ENCODE data around the gene TRAPPC4.
"Not testable (repeated sequence)": the region's sequence is repeated elsewhere in the genome, so short reads cannot be mapped to it uniquely, and the experiment has no call there.

The TRAPPC4 gene, protein sequence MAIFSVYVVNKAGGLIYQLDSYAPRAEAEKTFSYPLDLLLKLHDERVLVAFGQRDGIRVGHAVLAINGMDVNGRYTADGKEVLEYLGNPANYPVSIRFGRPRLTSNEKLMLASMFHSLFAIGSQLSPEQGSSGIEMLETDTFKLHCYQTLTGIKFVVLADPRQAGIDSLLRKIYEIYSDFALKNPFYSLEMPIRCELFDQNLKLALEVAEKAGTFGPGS
- 29.6 to 33.2 (median 32.9) reads per million in 3 donors for total RNA-seq

- no peaks in the 10 kb centered on the region for H3K9me3 ChIP-seq (ENCODE audit: control insufficient read depth, low read length)
- H3K4me1 ChIP-seq (ENCODE audit: control insufficient read depth, insufficient read depth, low read length, poor library complexity, severe bottlenecking): peaks cover 19% of the 10 kb centered on the region
- peak; percentile 88 to 94 (median 93) for DNase-seq
- peaks cover 50% of the 10 kb centered on the region for H3K36me3 ChIP-seq (ENCODE audit: control insufficient read depth, insufficient read depth, low read length)
- H3K27me3 ChIP-seq (replicated peaks; ENCODE audit: control insufficient read depth, insufficient read depth, low read length, poor library complexity, severe bottlenecking): no peaks in the 10 kb centered on the region
- peak within 1 kb of the TSS; percentile 81 for H3K4me3 ChIP-seq (ENCODE audit: insufficient read depth, low read depth, low read length, poor library complexity, severe bottlenecking)
- peak within 1 kb of the TSS; percentile 95 for H3K27ac ChIP-seq (ENCODE audit: insufficient read depth, low read length, poor library complexity, severe bottlenecking)
Measured at GRCh38 chr11:119018074-119018938, at the start of gene TRAPPC4, which contains the start of gene RPS25. Gene TRAPPC4 (plus strand): TSS chr11:119018766. CDS start chr11:119018796, 30 bp downstream. Gene RPS25 (minus strand): TSS chr11:119018343. CDS start chr11:119018284, 59 bp downstream.

DNA sequence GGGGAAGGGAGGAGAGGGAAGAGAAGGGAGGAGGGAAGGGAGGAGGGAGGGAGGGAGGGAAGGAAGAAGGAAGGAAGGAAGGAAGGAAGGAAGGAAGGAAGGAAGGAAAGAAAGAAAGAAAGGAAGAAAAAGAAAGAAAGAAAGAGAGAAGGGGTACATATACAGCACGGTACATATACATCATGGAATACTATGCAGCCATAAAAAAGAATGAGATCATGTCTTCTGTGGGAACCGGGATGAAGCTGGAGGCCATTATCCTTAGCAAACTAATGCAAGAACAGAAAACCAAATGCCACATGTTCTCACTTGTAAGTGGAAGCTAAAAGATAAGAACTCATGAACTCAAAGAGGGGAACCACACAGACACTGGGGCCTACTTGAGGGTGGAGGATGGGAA lies 49.1 kb upstream of the TRAPPC4 start:
- H3K9me3 ChIP-seq (ENCODE audit: control insufficient read depth, low read length); H3K27me3 ChIP-seq (replicated peaks; ENCODE audit: control insufficient read depth, insufficient read depth, low read length, poor library complexity, severe bottlenecking); H3K4me1 ChIP-seq (ENCODE audit: control insufficient read depth, insufficient read depth, low read length, poor library complexity, severe bottlenecking); H3K27ac ChIP-seq (ENCODE audit: insufficient read depth, low read length, poor library complexity, severe bottlenecking); H3K36me3 ChIP-seq (ENCODE audit: control insufficient read depth, insufficient read depth, low read length); DNase-seq; H3K4me3 ChIP-seq (ENCODE audit: insufficient read depth, low read depth, low read length, poor library complexity, severe bottlenecking): not testable (repeated sequence)

- H3K36me3 ChIP-seq (ENCODE audit: control insufficient read depth, insufficient read depth, low read length): no peaks in the 10 kb centered on the region
- DNase-seq: no peak
- H3K9me3 ChIP-seq (ENCODE audit: control insufficient read depth, low read length): no peaks in the 10 kb centered on the region
- no peaks in the 10 kb centered on the region for H3K27me3 ChIP-seq (replicated peaks; ENCODE audit: control insufficient read depth, insufficient read depth, low read length, poor library complexity, severe bottlenecking)
- no peaks in the 10 kb centered on the region for H3K4me1 ChIP-seq (ENCODE audit: control insufficient read depth, insufficient read depth, low read length, poor library complexity, severe bottlenecking)
- no peak within 1 kb of the TSS for H3K27ac ChIP-seq (ENCODE audit: insufficient read depth, low read length, poor library complexity, severe bottlenecking)
- no peak within 1 kb of the TSS for H3K4me3 ChIP-seq (ENCODE audit: insufficient read depth, low read depth, low read length, poor library complexity, severe bottlenecking)
Measured at GRCh38 chr11:118971646-118972045, 46.9 kb upstream of the TRAPPC4 start, which contains the start of gene FOXR1. Gene FOXR1 (plus strand): TSS chr11:118971761. CDS start chr11:118971932, 171 bp downstream.

GRCh38 chr11:118973985-118974384 lies 44.6 kb upstream of the TRAPPC4 start:
- DNase-seq: no peak
- Histone ChIP-seq H3K27me3 (replicated peaks; ENCODE audit: control insufficient read depth, insufficient read depth, low read length, poor library complexity, severe bottlenecking) (no peaks in the 10 kb centered on the region), H3K9me3 (ENCODE audit: control insufficient read depth, low read length) (no peaks in the 10 kb centered on the region), H3K4me3 (ENCODE audit: insufficient read depth, low read depth, low read length, poor library complexity, severe bottlenecking) (no peak overlapping the region), H3K36me3 (ENCODE audit: control insufficient read depth, insufficient read depth, low read length) (no peaks in the 10 kb centered on the region), H3K4me1 (ENCODE audit: control insufficient read depth, insufficient read depth, low read length, poor library complexity, severe bottlenecking) (no peaks in the 10 kb centered on the region), H3K27ac (ENCODE audit: insufficient read depth, low read length, poor library complexity, severe bottlenecking) (no peak overlapping the region)

DNA sequence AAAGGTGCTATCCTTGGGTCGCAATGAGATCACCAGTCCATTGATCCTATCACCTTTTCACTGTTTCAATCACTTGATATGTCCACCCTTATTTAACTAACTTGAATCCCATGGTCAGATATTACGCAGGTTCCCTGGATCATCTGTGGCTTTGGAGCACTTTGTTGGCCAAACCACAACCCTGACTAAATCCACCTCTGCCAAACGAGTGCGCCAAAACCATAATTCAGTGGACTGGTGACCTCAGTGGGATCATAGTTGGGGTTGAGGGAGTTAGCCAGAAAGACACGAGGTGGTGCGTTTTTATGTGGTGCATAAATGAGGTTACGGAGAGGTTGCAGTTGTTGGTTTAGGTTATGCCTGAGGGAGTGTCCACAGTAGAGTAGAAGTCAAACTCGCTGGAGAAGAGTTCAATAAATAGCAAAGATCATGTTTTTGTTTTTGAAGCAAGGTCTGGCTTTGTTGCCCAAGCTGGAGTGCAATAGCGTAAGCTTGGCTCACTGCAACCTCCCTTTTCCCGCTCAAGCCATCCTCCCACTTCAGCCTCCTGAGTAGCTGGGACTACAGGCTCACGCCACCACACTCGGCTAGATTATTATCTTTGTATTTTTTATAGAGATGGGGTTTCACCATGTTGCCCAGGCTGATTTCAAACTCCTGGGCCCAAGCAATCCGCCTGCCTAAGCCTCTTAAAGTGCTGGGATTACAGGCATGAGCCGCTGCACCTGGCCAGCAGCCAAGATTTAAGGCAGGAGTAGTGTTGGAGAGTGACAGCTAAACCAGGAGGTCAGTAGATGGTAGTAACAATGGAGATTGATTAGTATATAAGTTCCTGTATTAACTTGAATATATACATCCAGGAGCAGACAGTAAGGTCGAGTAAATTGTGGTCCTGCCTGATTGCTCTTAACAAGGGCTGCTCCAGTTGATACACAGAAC lies 42.5 kb upstream of the TRAPPC4 start:
- Histone ChIP-seq H3K9me3 (ENCODE audit: control insufficient read depth, low read length) (no peaks in the 10 kb centered on the region), H3K4me1 (ENCODE audit: control insufficient read depth, insufficient read depth, low read length, poor library complexity, severe bottlenecking) (no peaks in the 10 kb centered on the region), H3K27ac (ENCODE audit: insufficient read depth, low read length, poor library complexity, severe bottlenecking) (no peak overlapping the region), H3K4me3 (ENCODE audit: insufficient read depth, low read depth, low read length, poor library complexity, severe bottlenecking) (no peak overlapping the region), H3K27me3 (replicated peaks; ENCODE audit: control insufficient read depth, insufficient read depth, low read length, poor library complexity, severe bottlenecking) (no peaks in the 10 kb centered on the region), H3K36me3 (ENCODE audit: control insufficient read depth, insufficient read depth, low read length) (no peaks in the 10 kb centered on the region)
- no peak for DNase-seq

DNA sequence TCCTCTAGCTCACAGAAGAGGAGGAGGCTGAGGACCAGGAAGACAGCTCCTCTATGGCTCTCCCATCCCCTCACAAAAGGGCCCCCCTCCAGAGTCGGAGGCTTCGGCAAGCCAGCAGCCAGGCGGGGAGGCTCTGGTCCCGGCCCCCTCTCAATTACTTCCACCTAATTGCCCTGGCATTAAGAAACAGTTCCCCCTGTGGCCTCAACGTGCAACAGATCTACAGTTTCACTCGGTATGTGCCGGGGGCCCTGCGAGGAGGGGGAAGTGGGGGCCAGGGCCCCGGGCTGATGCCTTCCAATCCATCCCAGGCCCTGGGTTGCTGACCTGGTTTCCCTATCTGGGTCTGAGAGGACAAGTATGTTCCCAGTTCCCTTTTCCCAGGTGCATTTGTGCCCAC lies 39.1 kb upstream of the TRAPPC4 start:
- Histone ChIP-seq H3K36me3 (ENCODE audit: control insufficient read depth, insufficient read depth, low read length) (no peaks in the 10 kb centered on the region), H3K4me3 (ENCODE audit: insufficient read depth, low read depth, low read length, poor library complexity, severe bottlenecking) (no peak overlapping the region), H3K27me3 (replicated peaks; ENCODE audit: control insufficient read depth, insufficient read depth, low read length, poor library complexity, severe bottlenecking) (no peaks in the 10 kb centered on the region), H3K27ac (ENCODE audit: insufficient read depth, low read length, poor library complexity, severe bottlenecking) (no peak overlapping the region), H3K9me3 (ENCODE audit: control insufficient read depth, low read length) (no peaks in the 10 kb centered on the region), H3K4me1 (ENCODE audit: control insufficient read depth, insufficient read depth, low read length, poor library complexity, severe bottlenecking) (no peaks in the 10 kb centered on the region)
- no peak for DNase-seq

- H3K27ac ChIP-seq (ENCODE audit: insufficient read depth, low read length, poor library complexity, severe bottlenecking): no peak overlapping the region
- no peaks in the 10 kb centered on the region for H3K9me3 ChIP-seq (ENCODE audit: control insufficient read depth, low read length)
- no peak overlapping the region for H3K4me3 ChIP-seq (ENCODE audit: insufficient read depth, low read depth, low read length, poor library complexity, severe bottlenecking)
- H3K27me3 ChIP-seq (replicated peaks; ENCODE audit: control insufficient read depth, insufficient read depth, low read length, poor library complexity, severe bottlenecking): no peaks in the 10 kb centered on the region
- no peaks in the 10 kb centered on the region for H3K36me3 ChIP-seq (ENCODE audit: control insufficient read depth, insufficient read depth, low read length)
- DNase-seq: no peak
- no peaks in the 10 kb centered on the region for H3K4me1 ChIP-seq (ENCODE audit: control insufficient read depth, insufficient read depth, low read length, poor library complexity, severe bottlenecking)
Measured at GRCh38 chr11:118980191-118980881, 38.2 kb upstream of the TRAPPC4 start.

DNA sequence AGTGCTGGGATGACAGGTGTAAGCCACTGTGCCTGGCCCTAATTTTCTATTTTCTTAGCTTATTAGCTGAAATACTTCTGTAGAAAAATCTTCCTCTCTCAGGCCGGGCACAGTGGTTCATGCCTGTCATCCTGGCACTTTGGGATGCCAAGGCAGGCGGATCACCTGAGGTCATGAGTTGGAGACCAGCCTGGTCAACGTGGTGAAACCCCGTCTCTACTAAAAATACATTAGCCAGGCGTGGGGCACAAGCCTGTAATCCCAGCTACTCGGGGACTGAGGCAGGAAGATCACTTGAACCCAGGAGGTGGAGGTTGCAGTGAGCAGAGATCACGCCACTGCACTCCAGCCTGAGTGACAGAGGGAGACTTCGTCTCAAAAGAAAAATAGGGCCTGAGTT lies 34.2 kb upstream of the TRAPPC4 start:
- H3K36me3 ChIP-seq (ENCODE audit: control insufficient read depth, insufficient read depth, low read length); H3K9me3 ChIP-seq (ENCODE audit: control insufficient read depth, low read length); H3K4me1 ChIP-seq (ENCODE audit: control insufficient read depth, insufficient read depth, low read length, poor library complexity, severe bottlenecking); DNase-seq; H3K4me3 ChIP-seq (ENCODE audit: insufficient read depth, low read depth, low read length, poor library complexity, severe bottlenecking); H3K27ac ChIP-seq (ENCODE audit: insufficient read depth, low read length, poor library complexity, severe bottlenecking); H3K27me3 ChIP-seq (replicated peaks; ENCODE audit: control insufficient read depth, insufficient read depth, low read length, poor library complexity, severe bottlenecking): not testable (repeated sequence)

- H3K36me3 ChIP-seq (ENCODE audit: control insufficient read depth, insufficient read depth, low read length): no peaks in the 10 kb centered on the region
- no peaks in the 10 kb centered on the region for H3K4me1 ChIP-seq (ENCODE audit: control insufficient read depth, insufficient read depth, low read length, poor library complexity, severe bottlenecking)
- H3K9me3 ChIP-seq (ENCODE audit: control insufficient read depth, low read length): no peaks in the 10 kb centered on the region
- no peak overlapping the region for H3K27ac ChIP-seq (ENCODE audit: insufficient read depth, low read length, poor library complexity, severe bottlenecking)
- no peak overlapping the region for H3K4me3 ChIP-seq (ENCODE audit: insufficient read depth, low read depth, low read length, poor library complexity, severe bottlenecking)
- no peaks in the 10 kb centered on the region for H3K27me3 ChIP-seq (replicated peaks; ENCODE audit: control insufficient read depth, insufficient read depth, low read length, poor library complexity, severe bottlenecking)
- DNase-seq: no peak
Measured at GRCh38 chr11:118984825-118985224, 33.7 kb upstream of the TRAPPC4 start.
